Measurements from ENCODE around the gene KCMF1. TPM values are rescaled to one million over a fixed set of nuclear protein-coding genes. Genes with fewer than 3 reads are reported as not detected.

Gene KCMF1
- total RNA-seq, 1 donor from 2014 or later: 64.2 TPM

GRCh38 chr2:84958135-84959059 is 12.6 kb upstream of the KCMF1 start:
- DNase-seq (peak; percentile 50), ATAC-seq (peak; percentile 75 to 87)
- Histone ChIP-seq H3K27ac (no peak overlapping the region), H3K4me3 (no peak overlapping the region), H3K4me1 (peaks cover 8% of the 10 kb centered on the region), H3K36me3 (no peaks in the 10 kb centered on the region), H3K27me3 (ENCODE audit: low read depth) (no peaks in the 10 kb centered on the region), H3K9me3 (no peaks in the 10 kb centered on the region)
- TF ChIP-seq, protein P1, sequence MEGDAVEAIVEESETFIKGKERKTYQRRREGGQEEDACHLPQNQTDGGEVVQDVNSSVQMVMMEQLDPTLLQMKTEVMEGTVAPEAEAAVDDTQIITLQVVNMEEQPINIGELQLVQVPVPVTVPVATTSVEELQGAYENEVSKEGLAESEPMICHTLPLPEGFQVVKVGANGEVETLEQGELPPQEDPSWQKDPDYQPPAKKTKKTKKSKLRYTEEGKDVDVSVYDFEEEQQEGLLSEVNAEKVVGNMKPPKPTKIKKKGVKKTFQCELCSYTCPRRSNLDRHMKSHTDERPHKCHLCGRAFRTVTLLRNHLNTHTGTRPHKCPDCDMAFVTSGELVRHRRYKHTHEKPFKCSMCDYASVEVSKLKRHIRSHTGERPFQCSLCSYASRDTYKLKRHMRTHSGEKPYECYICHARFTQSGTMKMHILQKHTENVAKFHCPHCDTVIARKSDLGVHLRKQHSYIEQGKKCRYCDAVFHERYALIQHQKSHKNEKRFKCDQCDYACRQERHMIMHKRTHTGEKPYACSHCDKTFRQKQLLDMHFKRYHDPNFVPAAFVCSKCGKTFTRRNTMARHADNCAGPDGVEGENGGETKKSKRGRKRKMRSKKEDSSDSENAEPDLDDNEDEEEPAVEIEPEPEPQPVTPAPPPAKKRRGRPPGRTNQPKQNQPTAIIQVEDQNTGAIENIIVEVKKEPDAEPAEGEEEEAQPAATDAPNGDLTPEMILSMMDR (IDR thresholded peaks at IDR 0.05): no peak
- intact Hi-C loops (cut with DNase I): no loop called here

GRCh38 chr2:84959095-84959565 is 11.8 kb upstream of the KCMF1 start:
- TF ChIP-seq, protein P1 (IDR thresholded peaks at IDR 0.05): no peak
- Histone ChIP-seq H3K36me3 (no peaks in the 10 kb centered on the region), H3K27ac (no peak overlapping the region), H3K27me3 (ENCODE audit: low read depth) (no peaks in the 10 kb centered on the region), H3K9me3 (no peaks in the 10 kb centered on the region), H3K4me1 (peaks cover 14% of the 10 kb centered on the region), H3K4me3 (no peak overlapping the region)
- DNase-seq (no peak), ATAC-seq (peak; percentile 28 to 30)
- intact Hi-C loops (cut with DNase I): no loop called here

- no peaks in the 10 kb centered on the region for H3K36me3 ChIP-seq
- H3K4me3 ChIP-seq: no peak overlapping the region
- peaks cover 20% of the 10 kb centered on the region for H3K4me1 ChIP-seq
- TF ChIP-seq, protein P1 (IDR thresholded peaks at IDR 0.05): no peak
- H3K9me3 ChIP-seq: no peaks in the 10 kb centered on the region
- ATAC-seq (no peak), DNase-seq (no peak)
- intact Hi-C loops (cut with DNase I): no loop called here
- no peak overlapping the region for H3K27ac ChIP-seq
- H3K27me3 ChIP-seq (ENCODE audit: low read depth): no peaks in the 10 kb centered on the region
These were observed 11.1 kb upstream of the KCMF1 start for GRCh38 chr2:84959566-84960506.

- no peak overlapping the region for H3K27ac ChIP-seq
- peaks cover 18% of the 10 kb centered on the region for H3K4me1 ChIP-seq
- no peaks in the 10 kb centered on the region for H3K9me3 ChIP-seq
- no peak for ATAC-seq
- H3K36me3 ChIP-seq: no peaks in the 10 kb centered on the region
- no peak for DNase-seq
- H3K27me3 ChIP-seq (ENCODE audit: low read depth): no peaks in the 10 kb centered on the region
- intact Hi-C loops (cut with DNase I): no loop called here
- TF ChIP-seq, protein P1 (IDR thresholded peaks at IDR 0.05): no peak
- no peak overlapping the region for H3K4me3 ChIP-seq
These were observed 8.0 kb upstream of the KCMF1 start for GRCh38 chr2:84962917-84963316.

GRCh38 chr2:84963323-84963691 is 7.7 kb upstream of the KCMF1 start:
- Histone ChIP-seq H3K36me3 (no peaks in the 10 kb centered on the region), H3K9me3 (no peaks in the 10 kb centered on the region), H3K4me3 (no peak overlapping the region), H3K4me1 (peaks cover 21% of the 10 kb centered on the region), H3K27ac (no peak overlapping the region), H3K27me3 (ENCODE audit: low read depth) (no peaks in the 10 kb centered on the region)
- DNase-seq: no peak
- no peak for ATAC-seq
- intact Hi-C loops (cut with DNase I): no loop called here
- TF ChIP-seq, protein P1 (IDR thresholded peaks at IDR 0.05): no peak
